ENCODE results near the gene SLC37A1. TPM values are rescaled to one million over a fixed set of nuclear protein-coding genes. Genes with fewer than 3 reads are reported as not detected.

SLC37A1 gene
- total and polyA plus RNA-seq, 2 of the 13 experiments (the other 11 are each of a cell fraction or from before 2014, with no cell fraction given) = 0.22 to 0.40 TPM

DNA sequence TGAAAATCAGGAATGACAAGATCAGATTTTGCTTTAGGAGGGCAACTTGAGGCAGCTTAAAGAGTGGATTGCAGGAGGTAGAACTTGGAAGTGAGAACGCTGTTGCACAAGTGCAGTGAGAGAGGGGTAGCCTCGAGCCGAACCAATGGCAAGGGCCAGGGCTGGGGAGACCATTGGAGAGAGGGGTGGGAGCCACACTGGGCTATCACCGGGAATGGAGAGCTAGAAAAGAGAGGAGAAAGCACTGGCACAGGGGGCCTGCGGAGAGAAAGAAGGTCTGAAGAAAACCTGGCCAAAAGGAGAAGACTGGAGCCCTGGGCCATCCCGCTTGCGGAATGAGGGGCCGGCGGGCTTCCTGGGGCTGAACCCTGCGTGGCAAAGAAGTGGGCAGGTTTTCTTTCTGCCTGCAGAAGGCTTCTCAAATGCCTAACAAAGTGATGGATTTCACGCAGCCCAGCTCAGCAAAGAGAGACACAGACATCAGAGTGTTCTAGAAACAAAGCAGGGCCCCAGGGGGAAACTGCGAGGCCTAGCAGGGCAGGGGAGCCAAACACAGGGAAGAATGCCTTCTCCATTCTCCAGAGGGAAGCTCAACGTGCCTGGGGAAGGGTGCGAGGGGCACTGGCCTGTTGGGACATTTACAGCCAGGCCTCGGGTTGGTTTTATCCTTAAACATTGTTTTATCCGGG is 1.2 kb upstream of the SLC37A1 start:
- no peak for DNase-seq (ENCODE audit: low spot score)
- no peak for ATAC-seq
- WGBS (ENCODE audit: low lambda C conversion rate) = 65% methylated on average over 16 of the region's 16 CpGs
- no peak for TF ChIP-seq TRAFD1 (CRISPR knock-in tag; IDR thresholded peaks at IDR 0.05; ENCODE audit: borderline replicate concordance)
- no peak for TF ChIP-seq SKI (IDR thresholded peaks at IDR 0.05; ENCODE audit: partially characterized antibody)
- TF ChIP-seq, protein P1, sequence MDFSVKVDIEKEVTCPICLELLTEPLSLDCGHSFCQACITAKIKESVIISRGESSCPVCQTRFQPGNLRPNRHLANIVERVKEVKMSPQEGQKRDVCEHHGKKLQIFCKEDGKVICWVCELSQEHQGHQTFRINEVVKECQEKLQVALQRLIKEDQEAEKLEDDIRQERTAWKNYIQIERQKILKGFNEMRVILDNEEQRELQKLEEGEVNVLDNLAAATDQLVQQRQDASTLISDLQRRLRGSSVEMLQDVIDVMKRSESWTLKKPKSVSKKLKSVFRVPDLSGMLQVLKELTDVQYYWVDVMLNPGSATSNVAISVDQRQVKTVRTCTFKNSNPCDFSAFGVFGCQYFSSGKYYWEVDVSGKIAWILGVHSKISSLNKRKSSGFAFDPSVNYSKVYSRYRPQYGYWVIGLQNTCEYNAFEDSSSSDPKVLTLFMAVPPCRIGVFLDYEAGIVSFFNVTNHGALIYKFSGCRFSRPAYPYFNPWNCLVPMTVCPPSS (IDR thresholded peaks at IDR 0.05) = no peak
- no peak for TF ChIP-seq THAP11 (CRISPR knock-in tag; IDR thresholded peaks at IDR 0.05)
- no peak for TF ChIP-seq ZNF773 (CRISPR knock-in tag; IDR thresholded peaks at IDR 0.05; ENCODE audit: borderline replicate concordance)
- no peak for TF ChIP-seq ZBTB38 (CRISPR knock-in tag; IDR thresholded peaks at IDR 0.05)
- TF ChIP-seq BHLHE40 (IDR thresholded peaks at IDR 0.05; ENCODE audit: low read length) = no peak
- no peak for TF ChIP-seq SMC3 (IDR thresholded peaks at IDR 0.05; ENCODE audit: low read length)
- no peak overlapping the region for H2AFZ ChIP-seq (ENCODE audit: low read length)
- peaks cover 8 to 41% of the 10 kb centered on the region in 2 experiments for H3K27me3 ChIP-seq (ENCODE audit: control insufficient read depth in 1 of 2, insufficient read depth in 2 of 2, low read length in 2 of 2)
- no peak overlapping the region for H3K4me2 ChIP-seq (ENCODE audit: low read depth, low read length)
- peaks cover 10% of the 10 kb centered on the region; the same call in 1 of the 2 replicates for H3K4me1 ChIP-seq (ENCODE audit: insufficient read depth, low read length)
- H3K36me3 ChIP-seq (replicated peaks in 1 of 2; ENCODE audit: control insufficient read depth in 1 of 2, insufficient read depth in 2 of 2, low read length in 2 of 2) = no peaks in the 10 kb centered on the region
- in situ Hi-C loops (cut with HindIII; ENCODE audit: extremely low pct_ligation_motif_present, low pct_unique_long_range_greater_than_20kb) (no loop called here), intact Hi-C loops (cut with micrococcal nuclease; ENCODE audit: unreplicated experiment) (no loop called here)
- no peaks in the 10 kb centered on the region for H3K9me3 ChIP-seq (ENCODE audit: low read length)
- H3K4me3 ChIP-seq (replicated peaks in 1 of 3; ENCODE audit: insufficient read depth in 1 of 3, low read depth in 2 of 3, low read length in 3 of 3) = no peak overlapping the region
- no peak for FAIRE-seq
- no peak overlapping the region for H3K9ac ChIP-seq (ENCODE audit: insufficient read depth, low read depth, low read length)
- BruUV-seq (replicated peaks) = no TSS peak
- no peaks in the 10 kb centered on the region for H4K20me1 ChIP-seq (ENCODE audit: insufficient read depth, low read length)
- ChIA-PET POLR2A (no interaction called here), CTCF (ENCODE audit: low intra/inter-chr PET ratio, low total read pairs) (no interaction called here)
- no peaks in the 10 kb centered on the region for H3K79me2 ChIP-seq (ENCODE audit: insufficient read depth, low read length)
- H3K27ac ChIP-seq (ENCODE audit: extremely low read length, insufficient read depth, low read length) = no peak overlapping the region

Measured in HepG2 (cell line).